ENCODE results near the gene ZNF211. TPM values are rescaled to one million over a fixed set of nuclear protein-coding genes. Genes with fewer than 3 reads are reported as not detected.

ZNF211 gene
- total and polyA plus RNA-seq, 9 of the 15 experiments (the other 6 are each of a cell fraction or from before 2014, with no cell fraction given) = 1.3 to 11.6 (median 4.5) TPM

- TF ChIP-seq ID3 (CRISPR knock-in tag; IDR thresholded peaks at IDR 0.05) (no peak), ID3 (tag; IDR thresholded peaks at IDR 0.05) (no peak), ETS1 (conservative IDR thresholded peaks at IDR 0.05; ENCODE audit: control insufficient read depth, low read depth, low read length) (peak; percentile 89), AFF4 (CRISPR knock-in tag; IDR thresholded peaks at IDR 0.05) (no peak), NCOR1 (IDR thresholded peaks at IDR 0.05) (no peak), PHB2 (IDR thresholded peaks at IDR 0.05; ENCODE audit: low read depth) (no peak), HDAC1 (IDR thresholded peaks at IDR 0.05) (peak in 1 of 2 experiments; percentile 85; a peak in 1 of 4 replicates), TCF7 (IDR thresholded peaks at IDR 0.05; ENCODE audit: borderline replicate concordance) (no peak), CHAMP1 (IDR thresholded peaks at IDR 0.05) (no peak), ZNF316 (IDR thresholded peaks at IDR 0.05) (no peak), SP2 (IDR thresholded peaks at IDR 0.05; ENCODE audit: extremely low read depth, low read depth, low read length, poor library complexity, severe bottlenecking) (no peak), PRDM10 (IDR thresholded peaks at IDR 0.05; ENCODE audit: partially characterized antibody) (no peak), SNIP1 (IDR thresholded peaks at IDR 0.05; ENCODE audit: low read depth) (no peak), EWSR1 (IDR thresholded peaks at IDR 0.05; ENCODE audit: borderline replicate concordance, low read depth, partially characterized antibody) (no peak)
Observed at GRCh38 chr19:57599761-57600383, 33.1 kb upstream of the ZNF211 start, which contains the start of gene ZNF530 (continued).

Data from K562 (cell line).